Colonic mucosa (tissue), 4 donors: Measurements from ENCODE around the gene TK2. TPM values are rescaled to one million over a fixed set of nuclear protein-coding genes. Genes with fewer than 3 reads are reported as not detected.
"Not testable (repeated sequence)": the region's sequence is repeated elsewhere in the genome, so short reads cannot be mapped to it uniquely, and the experiment has no call there.

ENCODE experiments used
- DNase-seq: peaks from one replicate; pipeline ENCODE4 v3.0.0-alpha.2; 2020
- H3K27ac ChIP-seq: fragments of 200-600 bp; one replicate; pipeline ENCODE4 v1.8.0; 2021
- H3K27me3 ChIP-seq: fragments of 200-600 bp; one replicate; pipeline ENCODE4 v1.8.0; 2021
- H3K36me3 ChIP-seq: fragments of 200-600 bp; one replicate; pipeline ENCODE4 v1.8.0; 2021
- H3K4me1 ChIP-seq: fragments of 200-600 bp; one replicate; pipeline ENCODE4 v1.8.0; 2021; ENCODE audit warnings: mild to moderate bottlenecking
- H3K4me3 ChIP-seq: fragments of 200-600 bp; one replicate; pipeline ENCODE4 v1.8.0; 2021
- H3K9ac ChIP-seq, 2 donors: one replicate each; pipeline ENCODE4 v1.7.0; 2013; ENCODE audit warnings: control low read depth in 2 of 2, low read depth in 2 of 2, low read length in 2 of 2
- H3K9me3 ChIP-seq: fragments of 200-600 bp; one replicate; pipeline ENCODE4 v1.8.0; 2021
- CTCF ChIP-seq: fragments of 200-600 bp; IDR thresholded peaks from one replicate; pipeline ENCODE4 v1.8.0; 2022; ENCODE audit warnings: antibody characterized with exemption, mild to moderate bottlenecking
- intact Hi-C: fragments of 100-400 bp; cut with DNase I; formaldehyde crosslinking; loops from one replicate; pipeline ENCODE4 v1.14.1; 2022
- total RNA-seq, 2 donors: library from RNA; stranded (reverse); fragmentation: NEBNext Ultra II Directional in 1 of 2; extraction: Animal tissue kit (Norgen Biotek cat#: 25700) in 1 of 2; gene quantifications; one replicate each; pipeline ENCODE4 v1.2.1, GENCODE V29; 2021
- donor health status: healthy.
- donor health status: DM: no; HTN: no; CAD: no.
- donor health status: DM: no; HTN: no; CAD: no.

The TK2 gene
- total RNA-seq, 2 donors from 2014 or later: 11.9 to 17.0 TPM

GRCh38 chr16:66467611-66468010 lies 82.3 kb downstream of the TK2 start:
- Histone ChIP-seq H3K9ac (no peak overlapping the region), H3K4me3 (no peak overlapping the region), H3K27ac (no peak overlapping the region), H3K27me3 (no peaks in the 10 kb centered on the region), H3K9me3 (no peaks in the 10 kb centered on the region), H3K36me3 (no peaks in the 10 kb centered on the region), H3K4me1 (no peaks in the 10 kb centered on the region)
- no peak for DNase-seq
- no peak for TF ChIP-seq CTCF
- intact Hi-C loops: no loop called here

GRCh38 chr16:66466636-66467035 lies 83.3 kb downstream of the TK2 start:
- H3K9ac ChIP-seq, H3K9me3 ChIP-seq, H3K4me1 ChIP-seq, H3K4me3 ChIP-seq, H3K36me3 ChIP-seq, H3K27me3 ChIP-seq, H3K27ac ChIP-seq, intact Hi-C loops, DNase-seq: not testable (repeated sequence)

- intact Hi-C loops, H3K27me3 ChIP-seq, H3K27ac ChIP-seq, H3K4me1 ChIP-seq, H3K4me3 ChIP-seq, H3K9me3 ChIP-seq, H3K36me3 ChIP-seq, DNase-seq, H3K9ac ChIP-seq: not testable (repeated sequence)
These were observed 84.0 kb downstream of the TK2 start for GRCh38 chr16:66465946-66466345.

- intact Hi-C loops: no loop called here
- no peak for TF ChIP-seq CTCF
- Histone ChIP-seq H3K4me1 (no peaks in the 10 kb centered on the region), H3K4me3 (no peak overlapping the region), H3K27me3 (no peaks in the 10 kb centered on the region), H3K27ac (no peak overlapping the region), H3K9me3 (no peaks in the 10 kb centered on the region), H3K36me3 (no peaks in the 10 kb centered on the region), H3K9ac (no peak overlapping the region)
- no peak for DNase-seq
These were observed 87.0 kb downstream of the TK2 start for GRCh38 chr16:66462912-66463311.

- no peak for TF ChIP-seq CTCF
- intact Hi-C loops: no loop called here
- H3K4me3 ChIP-seq: no peak overlapping the region
- H3K4me1 ChIP-seq: no peaks in the 10 kb centered on the region
- DNase-seq: no peak
- H3K27me3 ChIP-seq: no peaks in the 10 kb centered on the region
- H3K9me3 ChIP-seq: no peaks in the 10 kb centered on the region
- no peaks in the 10 kb centered on the region for H3K36me3 ChIP-seq
- H3K27ac ChIP-seq: no peak overlapping the region
- no peak overlapping the region for H3K9ac ChIP-seq
These were observed 89.2 kb downstream of the TK2 start for GRCh38 chr16:66460703-66461102.

- no peak for TF ChIP-seq CTCF
- intact Hi-C loops: no loop called here
- no peak overlapping the region for H3K9ac ChIP-seq
- H3K9me3 ChIP-seq: no peaks in the 10 kb centered on the region
- no peak overlapping the region for H3K4me3 ChIP-seq
- no peaks in the 10 kb centered on the region for H3K27me3 ChIP-seq
- no peak overlapping the region for H3K27ac ChIP-seq
- H3K36me3 ChIP-seq: no peaks in the 10 kb centered on the region
- no peak for DNase-seq
- H3K4me1 ChIP-seq: no peaks in the 10 kb centered on the region
These were observed 90.0 kb downstream of the TK2 start for GRCh38 chr16:66459878-66460277.

- intact Hi-C loops: no loop called here
- Histone ChIP-seq H3K4me3 (no peak overlapping the region), H3K36me3 (no peaks in the 10 kb centered on the region), H3K9me3 (no peaks in the 10 kb centered on the region), H3K4me1 (no peaks in the 10 kb centered on the region), H3K9ac (no peak overlapping the region), H3K27ac (no peak overlapping the region), H3K27me3 (no peaks in the 10 kb centered on the region)
- DNase-seq: no peak
- no peak for TF ChIP-seq CTCF
These were observed 91.1 kb downstream of the TK2 start for GRCh38 chr16:66458853-66459252.
